Hematopoietic multipotent progenitor cell treated with erythropoietin and hydrocortisone succinate and interleukin-3 and kit ligand, for 17 days (in vitro differentiated cells): Measurements from ENCODE around the gene CNKSR2.

ENCODE experiments used
- DNase-seq: peaks from one replicate; pipeline ENCODE4 v3.0.0-alpha.2; 2015; ENCODE audit warnings: low spot score

CNKSR2 gene

GRCh38 chrX:21374163-21374993 is at the start of gene CNKSR2:
TSS of gene CNKSR2 (plus strand) at chrX:21374418. CDS start at chrX:21374898, 480 bp downstream.
- no peak for DNase-seq

DNA sequence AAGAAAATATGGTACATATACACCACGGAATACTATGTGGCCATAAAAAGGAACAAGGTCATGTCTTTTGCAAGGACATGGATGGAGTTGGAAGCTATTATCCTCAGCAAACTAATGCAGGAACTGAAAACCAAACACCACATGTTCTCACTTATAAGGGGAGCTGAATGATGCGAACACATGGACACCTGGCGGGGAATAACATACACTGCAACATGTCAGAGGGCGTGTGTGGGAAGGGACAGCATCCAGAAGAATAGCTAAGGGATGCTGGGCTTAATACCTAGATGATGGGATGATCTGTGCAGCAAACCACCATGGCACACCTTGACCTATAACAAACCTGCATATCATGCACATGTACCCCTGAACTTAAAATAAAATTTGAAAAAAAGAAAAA is 19.5 kb upstream of the CNKSR2 start:
- DNase-seq = no peak

DNA sequence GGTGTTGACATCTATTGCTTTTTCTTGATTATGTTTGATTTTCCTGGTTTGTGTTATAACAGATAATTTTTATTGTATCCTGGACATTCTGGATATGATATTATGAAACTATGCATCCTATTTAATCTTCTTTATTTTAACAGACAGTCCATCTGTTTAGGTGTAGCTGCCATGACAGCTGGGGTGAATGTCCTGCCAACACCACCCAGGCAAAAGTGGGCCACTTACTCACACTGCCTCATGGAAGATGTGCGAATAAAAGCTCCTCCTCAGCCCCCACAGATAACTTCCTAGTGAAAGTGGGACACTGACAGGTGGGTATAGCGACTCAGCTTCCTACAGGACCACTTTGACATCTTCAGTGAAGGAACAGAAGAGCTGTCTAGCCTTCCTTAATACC is 18.4 kb upstream of the CNKSR2 start:
- DNase-seq = no peak

GRCh38 chrX:21369613-21370012 is 4.6 kb upstream of the CNKSR2 start:
- DNase-seq = no peak

- DNase-seq = no peak
Observed at GRCh38 chrX:21373001-21373400, 1.2 kb upstream of the CNKSR2 start.

GRCh38 chrX:21373637-21374162 is 518 bp upstream of the CNKSR2 start:
- no peak for DNase-seq

DNA sequence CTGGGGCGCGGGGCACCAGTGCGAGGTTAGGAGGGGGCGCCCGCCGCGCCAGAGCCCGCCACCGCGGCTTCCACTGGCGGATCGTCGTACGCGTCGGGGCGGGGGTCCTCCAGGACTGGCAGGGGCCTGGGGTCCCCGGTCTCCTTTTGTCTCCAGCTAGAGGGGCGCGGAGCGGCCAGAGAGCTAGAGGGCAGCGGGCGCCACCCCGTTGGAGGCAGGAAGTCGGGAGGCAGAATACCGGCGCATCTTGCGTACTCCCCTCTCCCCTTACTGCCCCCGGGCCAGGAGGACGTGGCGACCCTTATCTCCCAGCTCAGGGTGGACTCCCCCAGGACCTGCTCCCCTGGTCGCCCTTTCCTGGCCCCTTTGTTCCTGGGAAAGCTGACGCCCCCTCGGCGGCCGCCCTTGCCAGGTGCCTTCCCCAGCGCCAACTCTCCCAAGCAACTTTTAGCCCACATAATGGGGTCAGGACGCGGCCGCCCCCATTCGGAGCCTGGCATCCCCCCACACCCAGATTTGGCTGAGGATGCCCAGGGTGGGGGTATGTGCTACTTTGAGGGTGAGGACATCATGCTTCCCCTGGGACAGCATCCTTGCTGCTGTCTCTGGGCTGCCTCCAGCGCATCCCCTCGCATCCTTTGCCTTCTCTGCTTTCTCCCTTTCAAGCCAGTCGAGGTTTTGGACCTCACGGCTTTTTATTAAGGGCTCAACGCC is 933 bp downstream of the CNKSR2 start:
- DNase-seq = no peak

DNA sequence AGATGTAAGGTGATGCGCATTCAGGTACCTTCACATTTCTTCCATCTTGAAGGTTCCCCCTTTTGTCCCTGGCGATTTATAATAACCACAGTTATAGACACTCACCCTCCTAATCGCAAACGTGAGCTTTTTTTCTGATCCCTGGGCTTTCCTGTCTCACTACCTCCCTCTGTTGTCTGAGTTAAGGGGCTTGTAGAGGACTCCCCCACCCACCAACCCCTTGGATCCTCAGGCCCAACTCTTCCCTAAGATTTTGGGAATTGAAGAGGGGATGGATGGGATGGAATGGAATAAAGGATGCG is 1.4 kb downstream of the CNKSR2 start:
- no peak for DNase-seq

DNA sequence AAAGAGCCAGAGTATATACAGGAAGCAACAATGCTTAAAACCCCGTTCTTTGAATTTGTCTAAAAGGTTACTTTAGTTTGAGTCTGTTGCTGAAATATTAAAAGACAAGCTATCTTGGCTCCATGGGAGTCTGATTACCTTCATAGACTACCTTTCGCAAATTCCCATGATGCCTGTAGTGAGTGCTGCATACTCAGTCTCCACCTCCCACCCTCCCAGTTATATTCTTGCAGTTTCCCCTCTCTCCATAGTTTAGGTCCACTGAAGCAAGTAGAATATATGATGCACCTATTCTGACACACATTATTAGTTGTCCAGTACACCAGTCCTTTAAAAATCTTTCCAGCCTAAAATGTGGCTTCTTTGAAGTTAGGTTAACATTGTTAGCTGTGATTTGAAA is 2.4 kb downstream of the CNKSR2 start:
- DNase-seq = no peak

DNA sequence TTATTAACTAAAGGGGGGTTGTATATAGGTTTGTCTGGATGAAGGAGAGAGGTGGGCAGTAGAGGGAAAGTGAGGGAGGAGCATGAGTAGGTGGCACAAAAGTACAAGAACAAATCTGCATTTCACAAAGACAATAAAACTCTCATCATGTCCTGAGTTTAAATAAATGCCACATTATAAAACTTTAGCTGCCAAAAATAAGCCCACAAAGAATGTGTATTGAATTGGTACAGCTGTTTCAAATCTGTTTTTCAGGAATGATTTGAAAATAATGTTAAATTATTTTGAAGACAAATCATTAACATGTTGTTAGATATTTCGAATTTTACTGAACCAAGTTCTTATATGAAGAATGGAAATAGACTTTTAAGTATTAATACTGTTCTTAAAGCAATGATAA is 5.8 kb downstream of the CNKSR2 start:
- DNase-seq = no peak

DNA sequence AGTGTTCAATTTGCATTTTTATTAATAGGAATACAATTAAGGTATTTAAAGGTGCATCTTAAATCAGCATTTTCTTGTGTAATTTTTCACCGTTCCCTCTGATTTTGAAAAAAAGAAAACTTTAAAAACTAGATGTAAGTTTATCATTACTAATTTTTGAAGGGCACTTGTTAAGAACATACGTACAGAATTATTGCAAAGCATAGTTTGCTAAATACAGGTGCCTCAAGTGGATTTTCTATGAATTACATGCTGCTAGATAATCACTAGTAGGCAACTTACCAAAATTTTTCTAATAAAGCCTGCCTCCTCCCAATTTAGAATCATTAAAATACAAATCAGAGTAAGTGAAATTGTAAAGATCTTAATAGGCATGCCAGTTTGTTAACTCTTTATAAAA is 8.5 kb downstream of the CNKSR2 start:
- DNase-seq = no peak

GRCh38 chrX:21383546-21383945 is 9.3 kb downstream of the CNKSR2 start:
- no peak for DNase-seq

DNA sequence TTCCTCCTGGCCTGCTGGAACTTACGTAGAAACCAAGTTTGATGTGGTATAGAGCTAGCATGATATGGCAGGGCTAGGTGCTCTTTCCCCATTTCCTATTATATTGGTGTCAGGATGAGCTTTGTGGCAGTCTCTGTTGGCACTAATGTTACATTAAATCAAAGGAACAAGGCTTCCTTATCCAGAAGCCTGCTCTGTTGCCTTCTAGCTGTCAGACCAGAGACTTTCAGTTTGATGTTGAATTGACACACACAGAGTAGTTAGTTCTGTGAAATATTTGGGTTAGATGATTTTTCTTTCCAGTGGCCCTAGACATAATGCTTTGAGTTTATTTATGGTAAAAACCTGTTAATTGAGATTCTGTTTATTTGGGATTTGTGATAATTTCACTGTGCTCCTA is 10.0 kb downstream of the CNKSR2 start:
- no peak for DNase-seq

DNA sequence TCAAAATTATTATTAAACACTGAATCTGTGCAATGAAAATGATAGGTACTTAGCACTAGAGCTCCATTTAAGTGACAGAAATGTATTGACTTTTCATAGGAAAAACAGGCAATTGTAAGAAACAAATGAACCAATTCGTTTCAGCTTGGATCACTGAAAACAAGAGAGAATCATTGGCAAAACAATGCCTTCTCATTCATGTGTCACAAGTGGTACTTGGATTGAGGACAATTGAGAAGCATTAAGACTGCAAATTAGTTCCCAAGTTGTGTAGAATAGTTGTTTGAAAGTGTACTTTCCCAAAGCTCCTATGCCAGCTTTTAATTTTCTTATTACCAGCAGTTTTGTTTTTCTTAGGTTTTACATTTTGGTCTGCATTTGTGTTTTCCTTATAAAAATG is 20.6 kb downstream of the CNKSR2 start:
- DNase-seq = no peak

GRCh38 chrX:21398426-21398825 is 24.2 kb downstream of the CNKSR2 start:
- DNase-seq = no peak

DNA sequence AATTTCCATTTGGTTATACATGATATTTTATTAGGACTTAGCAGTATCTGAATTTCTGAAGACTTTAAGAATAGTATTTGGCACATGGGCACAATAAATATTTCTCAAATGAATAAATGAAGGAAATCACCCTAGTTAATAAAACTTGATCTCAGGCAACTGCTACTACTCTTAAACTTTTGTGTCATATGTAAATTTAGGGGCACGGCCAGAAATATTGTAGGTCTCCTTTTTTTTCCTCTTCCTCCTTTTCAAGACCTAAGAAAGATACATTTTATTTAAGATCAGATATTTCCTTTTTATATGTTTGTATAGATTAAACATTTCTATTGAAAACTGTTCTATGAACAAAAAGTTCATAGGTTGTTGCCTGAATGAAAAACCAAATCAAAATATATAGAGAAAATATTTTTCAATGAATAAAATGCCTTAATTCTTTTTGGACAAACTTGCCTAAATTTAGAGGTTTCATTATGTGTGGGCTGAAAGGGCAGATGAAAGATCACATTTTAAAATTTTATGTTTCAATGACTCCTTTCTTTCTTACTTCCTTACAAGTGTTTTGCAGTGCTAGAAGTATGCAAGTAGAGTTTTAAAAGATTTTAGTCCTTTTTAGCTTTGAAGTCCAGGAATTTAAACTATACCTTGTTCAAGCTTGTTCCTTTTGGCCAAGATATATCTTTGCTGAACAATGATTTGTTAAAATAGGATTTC is 26.3 kb downstream of the CNKSR2 start:
- DNase-seq = no peak

DNA sequence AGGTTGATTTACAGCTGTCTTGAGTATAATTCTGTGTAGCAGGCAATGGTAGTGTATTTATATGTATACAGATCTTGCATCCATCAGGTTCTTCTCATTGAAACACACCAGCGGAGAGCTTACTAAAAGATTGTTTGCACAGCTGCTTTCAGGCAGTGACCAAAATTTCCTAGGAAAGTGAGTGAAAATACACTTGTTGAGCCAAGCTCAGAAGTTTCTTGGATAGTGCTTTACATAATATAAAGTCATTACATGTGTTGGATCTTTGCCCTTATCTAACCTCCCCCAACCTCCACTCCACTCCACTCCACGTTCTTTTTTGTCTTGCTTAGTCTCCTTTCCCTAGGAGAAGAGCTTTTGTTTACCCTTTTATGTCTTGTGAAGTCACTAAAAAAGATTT is 34.1 kb downstream of the CNKSR2 start:
- DNase-seq = no peak

- DNase-seq = no peak
Observed at GRCh38 chrX:21408788-21409187, 34.6 kb downstream of the CNKSR2 start.

DNA sequence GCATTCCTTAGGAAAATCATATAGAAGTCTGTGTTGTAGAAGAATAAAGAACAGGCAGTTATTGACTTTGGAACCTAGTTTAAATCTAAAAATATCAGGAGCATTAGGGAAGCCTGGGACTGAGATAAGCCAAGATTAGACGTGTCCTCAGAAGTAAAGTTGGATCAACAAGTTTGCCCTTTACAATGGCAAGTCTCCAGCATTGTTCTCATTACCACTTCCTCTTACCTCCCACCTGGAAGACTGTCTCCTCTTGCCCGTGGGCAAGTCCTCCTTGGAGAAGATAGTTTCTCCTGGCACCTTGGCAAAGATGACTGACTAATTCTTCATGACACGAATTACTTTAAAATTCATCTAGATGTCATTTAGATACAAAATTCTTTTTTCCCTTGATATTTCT is 37.8 kb downstream of the CNKSR2 start:
- DNase-seq = no peak

DNA sequence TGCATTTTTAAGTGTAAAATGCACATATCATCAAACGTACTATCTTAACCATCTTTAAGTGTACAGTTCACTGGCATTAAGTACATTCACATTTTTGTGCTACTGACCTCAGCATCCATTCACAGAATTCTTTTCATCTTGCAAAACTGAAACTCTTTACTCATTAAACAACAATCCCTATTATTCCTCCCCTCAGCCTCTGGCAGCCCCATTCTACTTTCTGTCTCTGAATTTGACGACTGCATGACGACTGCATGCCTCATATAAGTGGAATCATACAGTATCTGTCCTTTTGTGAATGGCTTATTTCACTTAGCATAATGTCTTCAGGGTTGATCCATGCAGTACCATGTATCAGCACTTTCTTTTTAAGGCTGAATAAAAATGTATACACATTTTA is 38.7 kb downstream of the CNKSR2 start:
- no peak for DNase-seq

DNA sequence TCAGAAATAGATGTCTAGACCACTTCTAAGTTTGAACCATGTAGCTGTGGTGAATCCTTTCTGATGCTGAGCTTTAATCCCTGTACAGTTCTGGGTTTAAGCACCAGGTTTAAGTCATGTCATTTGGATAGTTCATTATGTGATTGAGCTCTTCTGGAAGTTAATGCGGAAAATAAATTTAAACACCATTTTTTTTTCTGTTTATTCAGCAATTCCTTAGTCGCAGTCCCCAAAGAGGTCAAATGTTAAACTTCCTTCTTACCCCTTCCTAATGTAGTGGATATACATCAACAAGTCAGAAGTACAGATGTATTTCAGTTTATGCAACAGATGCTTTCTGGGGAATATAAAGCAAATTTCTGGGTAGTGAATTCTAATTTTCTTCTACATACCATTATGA is 52.9 kb downstream of the CNKSR2 start:
- DNase-seq = no peak

DNA sequence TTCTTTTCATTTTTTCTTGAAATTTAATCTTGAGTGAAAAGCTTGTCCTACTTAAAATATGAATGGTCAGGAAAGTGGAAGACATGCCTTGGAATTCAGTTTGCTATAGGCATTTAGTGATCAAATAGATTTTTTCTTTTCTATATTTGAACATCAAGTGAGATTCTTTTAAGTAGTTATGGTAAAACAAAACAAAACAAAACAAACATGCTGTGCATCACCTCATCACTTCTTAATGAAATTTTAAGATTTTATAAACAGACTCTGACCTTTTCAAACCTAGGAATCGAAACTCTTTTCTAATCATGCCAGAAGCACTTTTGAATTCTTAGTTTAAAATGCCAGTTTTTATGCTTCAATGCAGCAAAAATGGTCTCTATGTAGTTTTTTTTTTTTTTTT is 62.8 kb downstream of the CNKSR2 start:
- DNase-seq = no peak

DNA sequence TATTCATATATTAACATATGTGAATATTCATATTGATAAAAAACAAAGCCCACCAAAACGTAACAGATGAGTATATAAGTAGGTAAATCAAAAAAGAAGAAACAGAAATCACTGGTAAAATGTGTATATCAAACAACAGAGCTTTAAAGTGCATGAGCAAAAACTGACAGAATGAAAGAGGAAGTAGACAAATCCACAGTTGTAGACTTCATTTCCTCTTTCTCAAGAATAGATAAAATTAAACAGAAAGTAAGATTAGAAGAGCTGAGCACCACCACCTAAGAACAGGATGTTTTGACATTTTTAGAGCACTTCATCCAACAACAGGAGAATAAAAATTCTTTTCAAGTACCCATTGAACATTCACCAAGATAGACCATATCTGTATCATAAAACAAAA is 64.6 kb downstream of the CNKSR2 start:
- DNase-seq = no peak
